ENCODE data around the gene ADAMTS16.

Gene ADAMTS16

GRCh38 chr5:5183933-5184332, 43.8 kb downstream of the ADAMTS16 start:
- no peak for TF ChIP-seq CTCF (conservative IDR thresholded peaks at IDR 0.05)
- no peak overlapping the region for H3K27ac ChIP-seq

GRCh38 chr5:5188376-5189050, 48.4 kb downstream of the ADAMTS16 start:
- peak overlapping the region; percentile 84 for H3K27ac ChIP-seq
- TF ChIP-seq CTCF (conservative IDR thresholded peaks at IDR 0.05) = no peak

GRCh38 chr5:5189051-5189430, 48.9 kb downstream of the ADAMTS16 start:
- no peak for TF ChIP-seq CTCF (conservative IDR thresholded peaks at IDR 0.05)
- peak overlapping the region; percentile 84 for H3K27ac ChIP-seq

- TF ChIP-seq CTCF (conservative IDR thresholded peaks at IDR 0.05) = no peak
Measured at GRCh38 chr5:5191906-5192305, 51.8 kb downstream of the ADAMTS16 start.

GRCh38 chr5:5192681-5193080, 52.6 kb downstream of the ADAMTS16 start:
- no peak overlapping the region for H3K27ac ChIP-seq
- no peak for TF ChIP-seq CTCF (conservative IDR thresholded peaks at IDR 0.05)

More at GRCh38 chr5:5191906-5192305, 51.8 kb downstream of the ADAMTS16 start:
- no peak overlapping the region; the same call in 1 of the 2 replicates for H3K27ac ChIP-seq

GRCh38 chr5:5195128-5195918, 55.2 kb downstream of the ADAMTS16 start:
- H3K27ac ChIP-seq = no peak overlapping the region
- no peak for TF ChIP-seq CTCF (conservative IDR thresholded peaks at IDR 0.05)

GRCh38 chr5:5198135-5198534, 58.0 kb downstream of the ADAMTS16 start:
- H3K27ac ChIP-seq = no peak overlapping the region
- no peak for TF ChIP-seq CTCF (conservative IDR thresholded peaks at IDR 0.05)
